Fibroblast of lung (primary cell): ENCODE data around the gene BCDIN3D. TPM values are rescaled to one million over a fixed set of nuclear protein-coding genes. Genes with fewer than 3 reads are reported as not detected.

Experiments
- DNase-seq, 2 donors: peaks; one replicate each; pipeline versions ENCODE4 v3.0.0 to v3.0.0-alpha.2; 2010; ENCODE audit warnings: low read depth in 2 of 2
- H2AFZ ChIP-seq: 2 replicates; pipeline ENCODE4 v1.5.1; 2012; ENCODE audit warnings: low read length, control low read depth, inconsistent platforms
- H3K27ac ChIP-seq: 2 replicates; pipeline ENCODE4 v1.5.1; 2011; ENCODE audit warnings: low read length, control low read depth; ENCODE audit not compliant: insufficient read depth
- H3K27me3 ChIP-seq: 2 replicates; pipeline ENCODE4 v1.5.1; 2011; ENCODE audit warnings: mild to moderate bottlenecking, low read length; ENCODE audit not compliant: control insufficient read depth, insufficient read depth
- H3K36me3 ChIP-seq: 2 replicates; pipeline ENCODE4 v1.5.1; 2011; ENCODE audit warnings: low read length; ENCODE audit not compliant: control insufficient read depth, insufficient read depth
- H3K4me1 ChIP-seq: 2 replicates; pipeline ENCODE4 v1.5.1; 2011; ENCODE audit warnings: low read length; ENCODE audit not compliant: control insufficient read depth, insufficient read depth; ENCODE audit errors: extremely low read depth
- H3K4me2 ChIP-seq: 2 replicates; pipeline ENCODE4 v1.5.1; 2011; ENCODE audit warnings: low read length, control low read depth; ENCODE audit not compliant: insufficient read depth; ENCODE audit errors: extremely low read depth
- H3K4me3 ChIP-seq, 4 experiments: fragments of 200-600 bp in 1 of 4; sonication (generic) in 1 of 4; replicated peaks in 1 of 4; 2 replicates each; pipeline ENCODE4 v1.5.1; 2011 to 2016; ENCODE audit warnings: low read length in 4 of 4, low read depth in 3 of 4, mild to moderate bottlenecking in 3 of 4, control low read depth in 2 of 4, inconsistent platforms in 1 of 4, mixed read lengths in 1 of 4; ENCODE audit not compliant: insufficient read depth in 1 of 4; ENCODE audit errors: control extremely low read depth in 1 of 4
- H3K79me2 ChIP-seq: 2 replicates; pipeline ENCODE4 v1.5.1; 2012; ENCODE audit warnings: mild to moderate bottlenecking, low read length, inconsistent platforms; ENCODE audit not compliant: control insufficient read depth, insufficient read depth
- H3K9ac ChIP-seq: 2 replicates; pipeline ENCODE4 v1.5.1; 2011; ENCODE audit warnings: mild to moderate bottlenecking, low read length, control low read depth; ENCODE audit not compliant: insufficient read depth
- H3K9me3 ChIP-seq: 2 replicates; pipeline ENCODE4 v1.5.1; 2012; ENCODE audit warnings: low read depth, low read length; ENCODE audit not compliant: control insufficient read depth, insufficient read depth
- H4K20me1 ChIP-seq: 2 replicates; pipeline ENCODE4 v1.5.1; 2011; ENCODE audit warnings: low read length; ENCODE audit not compliant: control insufficient read depth, insufficient read depth; ENCODE audit errors: extremely low read depth
- CTCF ChIP-seq, 2 donors: IDR thresholded peaks in 1 of 2; conservative IDR thresholded peaks in 1 of 2; 1 replicate in 1 of 2; 2 replicates in 1 of 2; pipeline ENCODE4 v1.5.1; 2011 to 2012; ENCODE audit warnings: low read length in 2 of 2, control low read depth in 1 of 2, inconsistent platforms in 1 of 2, low read depth in 1 of 2, mild to moderate bottlenecking in 1 of 2
- EZH2 ChIP-seq: IDR thresholded peaks from 2 replicates; pipeline ENCODE4 v1.5.1; 2012; ENCODE audit warnings: low read length, control low read depth, mild to moderate bottlenecking; ENCODE audit errors: missing control alignments
- polyA plus RNA-seq, 2 donors: library from polyadenylated mRNA; depleted of rRNA in 1 of 2; stranded (reverse) in 1 of 2; unstranded in 1 of 2; fragments of >200 nt; gene quantifications; 2 replicates each; pipeline ENCODE4 v1.2.1, GENCODE V29; 2011 to 2012; ENCODE audit warnings: missing spikeins in 1 of 2
- total RNA-seq: library from RNA; depleted of rRNA; stranded (reverse); fragments of >200 nt; gene quantifications from 2 replicates; pipeline ENCODE4 v1.2.1, GENCODE V29; 2014

Gene BCDIN3D
- total and polyA plus RNA-seq, 2 donors (not counting 1 experiment from before 2014, with no cell fraction given) = 3.2 to 4.5 TPM

- no peaks in the 10 kb centered on the region for H3K9me3 ChIP-seq
- H4K20me1 ChIP-seq = no peaks in the 10 kb centered on the region
- no peak overlapping the region for H2AFZ ChIP-seq
- H3K4me3 ChIP-seq = no peak overlapping the region
- H3K4me1 ChIP-seq = no peaks in the 10 kb centered on the region
- no peak overlapping the region for H3K27ac ChIP-seq
- no peak for DNase-seq
- no peaks in the 10 kb centered on the region for H3K36me3 ChIP-seq
- peaks cover 3% of the 10 kb centered on the region for H3K27me3 ChIP-seq
- H3K79me2 ChIP-seq = no peaks in the 10 kb centered on the region
- no peak overlapping the region for H3K9ac ChIP-seq
- H3K4me2 ChIP-seq = no peak overlapping the region
- no peak for TF ChIP-seq EZH2
- TF ChIP-seq CTCF (conservative IDR thresholded peaks at IDR 0.05 in 1 of 2, IDR thresholded peaks at IDR 0.05 in 1 of 2; ENCODE audit: low read depth in 1 of 2, low read length in 2 of 2) = no peak
These were observed 32.3 kb upstream of the BCDIN3D start for GRCh38 chr12:49875115-49875720.

GRCh38 chr12:49874142-49874897 is 31.4 kb upstream of the BCDIN3D start:
- H3K9me3 ChIP-seq = no peaks in the 10 kb centered on the region
- H3K4me3 ChIP-seq = no peak overlapping the region
- no peak overlapping the region for H3K4me2 ChIP-seq
- H2AFZ ChIP-seq = no peak overlapping the region
- no peaks in the 10 kb centered on the region for H3K36me3 ChIP-seq
- no peak overlapping the region for H3K9ac ChIP-seq
- DNase-seq = peak in 1 of 2 donors; percentile 34
- no peaks in the 10 kb centered on the region for H3K79me2 ChIP-seq
- peaks cover 5% of the 10 kb centered on the region for H3K4me1 ChIP-seq
- H3K27me3 ChIP-seq = peaks cover 3% of the 10 kb centered on the region
- H3K27ac ChIP-seq = no peak overlapping the region
- TF ChIP-seq EZH2 (no peak), CTCF (conservative IDR thresholded peaks at IDR 0.05 in 1 of 2, IDR thresholded peaks at IDR 0.05 in 1 of 2; ENCODE audit: low read depth in 1 of 2, low read length in 2 of 2) (no peak)
- no peaks in the 10 kb centered on the region for H4K20me1 ChIP-seq

- H3K36me3 ChIP-seq = no peaks in the 10 kb centered on the region
- no peak overlapping the region for H3K4me3 ChIP-seq
- no peaks in the 10 kb centered on the region for H3K79me2 ChIP-seq
- no peak for TF ChIP-seq EZH2
- no peak for TF ChIP-seq CTCF (conservative IDR thresholded peaks at IDR 0.05 in 1 of 2, IDR thresholded peaks at IDR 0.05 in 1 of 2; ENCODE audit: low read depth in 1 of 2, low read length in 2 of 2)
- no peaks in the 10 kb centered on the region for H4K20me1 ChIP-seq
- no peak overlapping the region for H3K4me2 ChIP-seq
- peaks cover 3% of the 10 kb centered on the region for H3K27me3 ChIP-seq
- peak; percentile 73 to 79 for DNase-seq
- H2AFZ ChIP-seq = no peak overlapping the region
- no peaks in the 10 kb centered on the region for H3K9me3 ChIP-seq
- peaks cover 10% of the 10 kb centered on the region for H3K4me1 ChIP-seq
- no peak overlapping the region for H3K27ac ChIP-seq
- no peak overlapping the region for H3K9ac ChIP-seq
These were observed 30.5 kb upstream of the BCDIN3D start for GRCh38 chr12:49873361-49873934.
